RPMI8226 (cell line): ENCODE results near the gene PTPRG.

Experiments used
- DNase-seq: peaks from one replicate; pipeline ENCODE4 v3.0.0-alpha.2; 2015

Gene PTPRG

GRCh38 chr3:61937477-61937876 is 376.1 kb downstream of the PTPRG start:
- DNase-seq: no peak

GRCh38 chr3:61938878-61939549 is 377.6 kb downstream of the PTPRG start:
- DNase-seq: no peak

DNA sequence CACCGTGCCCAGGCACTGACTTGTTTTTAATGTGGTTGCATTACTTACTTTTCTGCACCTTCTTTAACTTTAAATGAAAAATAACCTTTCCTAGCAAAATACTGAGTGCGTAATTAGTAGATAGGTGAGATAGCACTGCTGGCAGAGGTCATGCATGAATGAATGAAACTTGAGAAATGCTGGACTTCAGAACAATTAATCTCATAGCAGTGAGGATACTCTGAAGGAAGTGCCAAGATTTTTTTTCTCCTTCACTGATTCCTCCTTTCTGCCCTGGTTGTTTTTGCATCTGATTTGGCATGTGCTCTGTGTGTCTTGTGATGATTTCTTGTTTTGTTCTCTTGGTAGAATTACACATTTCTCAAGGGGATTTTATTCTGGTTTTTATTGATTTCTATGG is 378.9 kb downstream of the PTPRG start:
- no peak for DNase-seq

GRCh38 chr3:61943975-61944374 is 382.6 kb downstream of the PTPRG start:
- DNase-seq: no peak

DNA sequence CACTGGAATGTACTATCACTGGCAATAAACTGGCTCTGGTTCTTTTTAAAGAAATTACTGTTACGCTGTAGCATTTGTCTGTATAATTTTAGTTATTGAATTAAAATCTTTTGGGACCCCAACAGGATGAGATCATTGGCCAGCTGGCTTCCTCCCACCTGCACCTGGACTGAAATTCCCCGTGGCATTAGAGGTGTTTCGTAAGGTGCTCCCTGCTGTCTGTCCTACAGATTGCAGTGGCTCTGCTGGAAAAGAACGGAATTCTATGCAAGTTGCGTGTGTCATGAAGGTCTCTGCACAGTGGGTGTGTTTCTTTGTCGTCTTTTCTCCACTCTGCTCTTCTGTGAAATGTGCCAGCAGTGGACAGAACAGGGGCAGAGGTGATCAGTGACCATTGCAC is 383.4 kb downstream of the PTPRG start:
- DNase-seq: no peak

DNA sequence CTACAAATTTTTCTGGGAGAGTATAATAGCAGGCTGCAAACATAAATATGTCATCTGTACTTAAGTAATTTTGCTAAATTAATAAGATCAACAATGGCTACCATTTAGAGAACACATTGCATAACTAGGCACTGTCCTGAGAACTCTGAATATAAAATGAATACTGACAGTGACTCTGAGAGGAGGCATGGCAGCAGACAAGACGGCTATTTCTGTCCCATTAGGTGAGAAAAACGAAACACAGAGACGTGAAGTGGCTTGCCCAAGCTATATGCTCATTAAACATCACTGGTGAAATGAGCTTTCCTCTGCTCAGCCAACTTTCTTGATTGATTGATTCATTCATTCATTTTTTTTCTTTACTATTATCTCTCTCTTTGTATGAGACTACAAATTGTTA is 384.3 kb downstream of the PTPRG start:
- no peak for DNase-seq

DNA sequence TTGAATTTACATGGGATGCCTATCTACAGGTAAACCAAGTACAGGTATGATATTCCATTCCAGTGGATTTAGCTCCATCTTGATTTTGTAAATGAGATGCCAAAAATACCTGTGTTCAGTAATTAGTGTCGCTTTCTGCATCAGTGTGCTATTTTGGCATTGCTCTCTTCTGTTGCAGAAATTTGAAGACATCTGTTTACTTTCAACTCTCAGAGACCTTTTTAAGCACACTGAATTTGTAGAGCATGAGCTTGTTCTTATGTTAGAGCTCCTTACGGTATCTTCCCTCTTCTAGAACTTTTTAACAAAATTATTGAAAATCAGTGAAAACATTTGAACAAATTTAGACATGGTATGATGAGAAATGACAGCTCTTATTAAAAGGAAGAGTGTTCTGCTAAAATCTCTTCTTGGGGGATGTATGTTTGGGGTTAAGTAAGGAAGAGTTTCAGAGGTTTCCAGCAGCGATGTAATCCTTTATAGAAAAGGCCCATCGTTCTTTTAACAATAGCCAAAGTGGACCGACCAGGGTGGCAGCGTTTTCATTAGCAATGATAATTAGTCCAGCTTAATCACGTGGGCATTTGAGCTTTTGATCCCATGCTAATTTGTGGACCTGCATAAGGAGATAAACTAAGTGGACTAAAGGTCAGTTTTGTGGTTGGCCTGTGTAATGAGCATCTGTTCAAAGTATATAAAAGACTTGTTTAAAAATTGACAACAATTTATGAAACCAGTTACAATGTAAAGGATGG is 385.4 kb downstream of the PTPRG start:
- DNase-seq: no peak

DNA sequence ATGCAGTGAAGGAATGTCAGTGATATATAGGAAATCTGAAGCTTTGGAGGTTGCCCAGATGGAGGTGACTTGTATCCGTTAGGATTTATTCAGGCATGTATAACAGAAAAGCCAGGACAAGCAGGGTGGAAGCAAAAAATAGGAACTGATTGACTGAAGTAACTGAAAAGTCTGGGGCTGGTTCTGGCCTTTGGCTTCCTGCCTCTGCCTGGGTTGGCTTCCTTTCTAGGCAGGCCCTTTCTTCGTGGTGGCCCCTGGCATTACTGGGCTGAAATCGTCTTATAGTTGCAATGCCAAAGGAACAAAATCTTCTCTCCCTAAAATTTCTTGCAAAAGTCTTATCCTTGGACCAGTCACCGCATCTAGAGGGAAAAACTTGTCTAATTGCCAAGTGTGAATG is 386.1 kb downstream of the PTPRG start:
- no peak for DNase-seq

GRCh38 chr3:61948699-61949305 is 387.4 kb downstream of the PTPRG start:
- DNase-seq: no peak

- no peak for DNase-seq
These were observed 392.7 kb downstream of the PTPRG start for GRCh38 chr3:61954097-61954540.

DNA sequence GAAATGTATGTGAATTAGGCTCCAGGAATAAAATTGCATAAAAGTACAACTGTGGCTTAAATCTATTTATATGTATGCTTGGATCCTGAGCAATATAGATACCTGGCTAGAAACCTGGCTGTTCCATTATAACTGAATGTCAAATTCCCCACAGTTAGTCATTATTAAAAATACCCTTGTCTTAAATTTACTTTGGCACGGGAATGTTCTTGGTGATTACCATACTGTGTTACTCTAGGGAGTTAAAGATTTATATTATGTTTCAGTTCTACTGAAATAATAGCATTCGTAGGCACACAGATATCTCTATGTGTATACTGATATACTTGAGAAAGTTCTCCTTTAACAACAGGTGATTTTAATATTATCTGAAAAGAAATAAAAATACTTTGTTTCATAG is 394.1 kb downstream of the PTPRG start:
- DNase-seq: no peak

GRCh38 chr3:61956236-61956635 is 394.9 kb downstream of the PTPRG start:
- DNase-seq: no peak

DNA sequence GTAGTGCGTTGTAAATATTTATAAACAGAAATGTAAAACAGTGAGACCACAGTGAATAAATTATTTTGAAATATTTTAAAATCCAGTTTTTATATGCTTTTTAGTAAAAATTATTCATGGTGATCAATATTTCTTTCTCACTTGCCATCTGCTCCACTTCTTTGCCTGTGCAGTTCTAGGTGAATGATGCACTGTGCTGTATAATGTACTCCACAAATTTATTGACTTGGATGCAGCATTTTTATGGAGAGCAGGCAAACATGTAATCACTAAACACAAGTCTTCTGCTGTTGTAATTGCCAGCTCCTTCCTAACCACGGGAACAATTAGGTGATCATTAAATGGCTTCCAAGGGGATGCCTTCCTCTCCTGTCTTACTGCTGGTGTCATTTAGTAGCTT is 395.9 kb downstream of the PTPRG start:
- no peak for DNase-seq

DNA sequence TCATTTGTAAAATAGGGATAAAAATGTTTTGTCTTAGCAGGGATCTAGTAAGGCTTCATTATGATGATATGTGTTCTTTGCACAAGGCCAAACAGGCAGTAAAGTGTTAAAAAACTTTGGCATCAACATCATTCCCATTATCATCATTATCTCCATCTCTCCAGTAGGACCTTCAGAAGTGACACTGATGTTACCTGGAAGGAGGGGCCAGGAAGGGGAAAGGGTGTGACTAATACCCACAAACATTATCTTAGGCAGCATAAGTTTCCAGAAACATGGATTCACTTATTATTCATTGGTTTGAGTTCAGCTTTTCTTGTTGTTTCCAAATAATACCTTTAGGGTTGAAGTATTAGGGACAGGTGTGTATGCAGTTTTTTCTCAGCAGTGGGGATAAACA is 399.6 kb downstream of the PTPRG start:
- no peak for DNase-seq

GRCh38 chr3:61961900-61962299 is 400.5 kb downstream of the PTPRG start:
- DNase-seq: no peak

- no peak for DNase-seq
These were observed 403.2 kb downstream of the PTPRG start for GRCh38 chr3:61964566-61964965.

DNA sequence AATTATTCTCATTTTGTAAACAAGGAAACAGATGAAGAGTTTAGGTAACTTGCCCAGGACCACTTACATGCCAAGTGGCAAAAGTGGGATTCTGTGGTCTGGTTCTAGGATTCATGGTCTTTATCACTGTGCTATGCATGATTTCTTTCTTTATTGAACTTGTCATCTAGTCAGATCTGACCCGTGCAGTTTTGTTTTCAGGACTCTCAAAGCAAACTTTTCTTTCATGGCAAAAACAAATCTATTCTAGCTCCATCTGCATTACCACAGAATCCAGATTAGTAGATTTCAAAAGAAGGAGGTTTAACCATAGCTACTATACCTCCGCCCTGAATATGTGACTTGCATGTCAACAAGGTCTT is 404.4 kb downstream of the PTPRG start:
- no peak for DNase-seq

DNA sequence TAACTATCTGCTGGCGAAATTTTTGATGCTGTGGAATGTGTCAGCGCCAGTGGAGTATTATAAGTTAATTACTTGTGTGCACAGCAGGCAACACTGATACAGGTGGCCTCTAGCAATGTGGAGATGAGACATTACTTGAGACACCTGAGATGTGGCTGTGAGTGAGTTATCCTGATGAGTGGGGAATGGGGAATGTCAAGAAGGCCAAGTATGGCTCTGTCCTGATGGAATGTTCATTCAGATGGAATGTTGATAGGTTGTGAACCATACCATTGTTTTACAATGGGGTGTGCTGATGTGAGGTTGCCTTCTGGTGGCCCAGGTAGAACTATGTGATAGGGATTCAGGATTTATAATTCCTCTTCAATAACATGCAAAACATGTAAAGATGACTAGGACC is 404.8 kb downstream of the PTPRG start:
- DNase-seq: no peak

GRCh38 chr3:61967019-61967418 is 405.6 kb downstream of the PTPRG start:
- DNase-seq: no peak

DNA sequence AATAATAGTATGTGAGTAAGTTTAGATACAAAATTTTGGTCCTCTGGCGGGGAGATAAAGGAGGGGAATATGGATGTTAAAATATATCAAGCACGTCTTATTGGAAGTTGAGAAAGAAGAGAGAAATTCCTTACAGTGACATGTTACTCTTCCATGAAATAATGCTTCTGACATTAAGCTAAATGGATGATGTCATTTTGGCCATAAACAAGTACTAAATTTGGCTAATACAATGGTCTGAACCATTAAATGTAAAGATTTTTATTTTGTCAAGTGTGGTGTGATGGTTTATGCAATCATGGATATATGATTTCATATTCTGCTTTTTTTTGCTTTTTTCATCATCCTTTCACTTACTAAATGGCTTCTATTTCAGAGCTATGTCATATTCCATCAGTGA is 406.6 kb downstream of the PTPRG start:
- no peak for DNase-seq

DNA sequence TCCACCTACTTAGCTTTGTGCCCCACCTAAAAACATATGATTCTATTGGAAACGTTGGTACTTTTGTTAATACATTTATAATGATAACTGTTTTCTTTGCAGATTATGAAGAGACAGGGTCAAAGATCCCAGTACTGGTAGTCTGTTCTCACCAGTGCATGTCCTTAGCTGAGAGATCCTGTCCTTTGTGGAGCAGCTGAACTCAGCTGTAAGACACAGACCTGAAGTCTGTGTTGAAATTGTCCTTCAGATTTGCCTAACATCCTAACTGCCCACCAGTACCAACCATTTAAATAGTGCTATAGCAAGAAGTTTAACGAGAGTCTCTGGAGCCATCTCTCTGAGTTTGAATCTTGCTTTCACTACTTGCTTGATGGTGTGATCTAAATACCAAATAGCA is 413.3 kb downstream of the PTPRG start:
- DNase-seq: no peak

GRCh38 chr3:61975199-61975598 is 413.8 kb downstream of the PTPRG start:
- DNase-seq: no peak

GRCh38 chr3:61975936-61976335 is 414.6 kb downstream of the PTPRG start:
- no peak for DNase-seq
